Suppressor macrophage treated with lipopolysaccharide for 4 hours (primary cell): Measurements from ENCODE around the gene STX10.

Experiments
- DNase-seq: peaks from one replicate; pipeline ENCODE4 v3.0.0-alpha.2; 2020

Gene STX10

DNA sequence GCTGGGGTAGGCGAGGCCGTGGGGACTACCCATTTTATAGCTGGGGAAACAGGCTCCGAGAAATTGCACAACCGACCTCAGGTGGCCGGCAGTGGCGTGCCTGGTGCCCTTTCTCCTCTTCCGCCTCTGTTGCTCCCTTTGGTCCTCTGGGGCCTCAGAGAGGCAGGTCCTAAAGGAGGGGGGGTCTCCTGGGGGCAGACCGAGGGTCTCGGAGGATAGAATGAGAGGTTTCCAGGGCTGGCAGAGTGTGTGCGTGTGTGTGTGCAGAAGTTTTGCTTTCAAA is 11.3 kb downstream of the STX10 start:
- no peak for DNase-seq

DNA sequence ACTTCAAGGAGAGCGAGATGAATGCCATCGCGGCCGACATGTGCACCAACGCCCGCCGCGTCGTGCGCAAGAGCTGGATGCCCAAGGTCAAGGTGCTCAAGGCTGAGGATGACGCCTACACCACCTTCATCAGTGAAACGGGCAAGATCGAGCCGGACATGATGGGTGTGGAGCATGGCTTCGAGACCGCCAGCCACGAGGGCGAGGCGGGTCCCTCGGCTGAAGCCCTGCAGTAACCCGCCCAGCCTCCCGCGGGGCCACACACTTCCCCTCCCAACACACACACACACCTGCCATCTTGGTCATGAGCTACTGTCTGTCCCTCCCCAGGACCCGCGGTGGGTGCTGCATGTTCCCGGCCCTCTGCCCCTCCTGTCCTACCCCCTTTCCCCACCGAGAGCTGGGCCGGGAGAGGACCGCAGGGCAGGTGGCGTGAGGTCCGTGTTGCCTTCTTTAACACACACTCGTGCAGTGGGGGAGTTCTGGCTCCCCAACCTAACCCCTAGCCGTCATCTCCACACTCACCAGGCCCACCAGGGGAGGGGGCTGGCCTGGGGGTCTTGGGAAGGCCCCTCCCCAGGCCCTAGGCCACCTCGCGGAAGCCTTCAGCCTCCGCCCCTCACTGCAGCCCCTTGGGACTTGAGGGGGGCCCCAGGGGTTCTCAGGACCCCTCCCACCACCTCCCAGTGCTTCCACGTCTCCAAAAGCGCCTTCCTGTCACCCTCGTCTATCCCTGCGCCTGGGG is 11.8 kb downstream of the STX10 start:
- no peak for DNase-seq

DNA sequence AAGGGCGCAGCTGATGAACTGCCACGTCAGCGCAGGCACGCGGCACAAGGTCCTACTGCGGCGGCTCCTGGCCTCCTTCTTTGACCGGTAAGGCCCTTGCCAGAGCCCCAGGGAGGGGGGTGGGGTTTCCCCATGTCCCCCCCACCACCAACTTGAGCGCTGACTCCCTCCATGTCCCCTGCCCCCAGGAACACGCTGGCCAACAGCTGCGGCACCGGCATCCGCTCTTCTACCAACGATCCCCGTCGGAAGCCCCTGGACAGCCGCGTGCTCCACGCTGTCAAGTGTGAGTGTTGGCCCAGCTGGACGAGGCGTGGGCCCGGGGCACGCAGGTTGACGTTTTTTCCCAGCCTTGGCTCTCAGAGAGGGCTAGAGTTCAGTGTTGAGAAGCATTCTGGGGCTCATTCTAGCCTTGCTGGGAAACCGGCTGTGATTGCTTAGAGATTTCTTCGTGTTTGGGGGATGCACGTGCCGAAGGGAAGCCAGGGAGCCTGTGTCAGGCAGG is 12.8 kb downstream of the STX10 start:
- no peak for DNase-seq

DNA sequence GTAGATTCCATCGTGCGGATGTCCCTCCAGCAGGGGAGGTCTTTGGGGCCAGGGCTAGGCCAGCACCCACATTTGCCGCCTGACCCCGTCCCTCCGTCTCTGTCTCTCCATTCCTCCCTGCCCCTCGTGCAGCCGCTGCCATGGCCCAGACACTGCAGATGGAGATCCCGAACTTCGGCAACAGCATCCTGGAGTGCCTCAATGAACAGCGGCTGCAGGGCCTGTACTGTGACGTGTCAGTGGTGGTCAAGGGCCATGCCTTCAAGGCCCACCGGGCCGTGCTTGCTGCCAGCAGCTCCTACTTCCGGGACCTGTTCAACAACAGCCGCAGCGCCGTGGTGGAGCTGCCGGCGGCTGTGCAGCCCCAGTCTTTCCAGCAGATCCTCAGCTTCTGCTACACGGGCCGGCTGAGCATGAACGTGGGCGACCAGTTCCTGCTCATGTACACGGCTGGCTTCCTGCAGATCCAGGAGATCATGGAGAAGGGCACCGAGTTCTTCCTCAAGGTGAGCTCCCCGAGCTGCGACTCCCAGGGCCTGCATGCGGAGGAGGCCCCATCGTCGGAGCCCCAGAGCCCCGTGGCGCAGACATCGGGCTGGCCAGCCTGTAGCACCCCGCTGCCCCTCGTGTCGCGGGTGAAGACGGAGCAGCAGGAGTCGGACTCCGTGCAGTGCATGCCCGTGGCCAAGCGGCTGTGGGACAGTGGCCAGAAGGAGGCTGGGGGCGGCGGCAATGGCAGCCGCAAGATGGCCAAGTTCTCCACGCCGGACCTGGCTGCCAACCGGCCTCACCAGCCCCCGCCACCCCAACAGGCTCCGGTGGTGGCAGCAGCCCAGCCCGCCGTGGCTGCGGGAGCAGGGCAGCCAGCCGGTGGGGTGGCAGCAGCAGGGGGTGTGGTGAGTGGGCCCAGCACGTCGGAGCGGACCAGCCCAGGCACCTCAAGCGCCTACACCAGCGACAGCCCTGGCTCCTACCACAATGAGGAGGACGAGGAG is 14.8 kb downstream of the STX10 start:
- DNase-seq: no peak

DNA sequence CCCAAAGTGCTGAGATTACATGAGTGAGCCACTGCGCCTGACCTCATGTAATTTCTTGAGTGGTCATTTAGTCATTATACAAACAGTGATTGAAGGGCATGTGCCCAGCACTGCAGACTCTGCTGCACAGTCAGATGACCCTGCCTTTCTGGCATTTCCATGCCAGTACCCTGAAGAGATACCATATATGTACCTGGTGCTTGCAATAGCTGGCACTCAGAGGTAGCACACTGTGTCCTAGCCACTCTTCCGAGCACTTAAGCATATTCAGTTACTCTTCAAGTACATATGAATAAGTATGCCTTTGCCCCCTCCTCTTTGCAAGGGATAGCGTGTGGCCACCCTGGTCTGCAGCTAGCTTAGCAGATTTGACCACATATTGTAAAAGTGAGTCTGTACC is 15.5 kb downstream of the STX10 start:
- no peak for DNase-seq

DNA sequence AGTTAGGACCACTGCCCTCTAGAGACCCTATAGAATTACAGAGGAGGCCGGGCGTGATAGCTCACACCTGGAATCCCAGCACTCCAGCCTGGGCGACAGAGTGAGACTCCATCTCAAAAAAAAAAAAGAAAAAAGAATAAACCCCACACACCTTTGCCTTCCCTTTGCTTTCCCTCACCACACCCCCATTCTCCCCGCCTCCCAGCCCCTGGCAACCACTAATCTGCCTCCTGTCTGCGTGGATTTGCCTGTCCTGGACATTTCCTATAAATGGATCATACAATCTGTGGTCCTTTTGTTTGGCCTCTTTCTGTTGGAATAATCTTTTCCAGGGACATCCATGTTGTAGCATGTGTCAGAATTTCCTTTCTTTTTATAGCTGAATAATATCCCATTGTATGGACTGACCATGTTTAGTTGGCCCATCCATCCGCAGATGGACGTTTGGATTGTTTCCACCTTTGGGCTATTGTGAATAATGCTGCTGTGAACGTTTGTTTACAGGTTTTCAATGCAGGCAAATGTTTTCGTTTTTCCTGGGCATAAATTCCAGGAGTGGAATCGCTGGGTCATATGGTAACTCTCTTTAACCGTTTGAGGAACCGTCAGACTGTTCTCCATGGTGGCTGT is 16.8 kb downstream of the STX10 start:
- DNase-seq: no peak

DNA sequence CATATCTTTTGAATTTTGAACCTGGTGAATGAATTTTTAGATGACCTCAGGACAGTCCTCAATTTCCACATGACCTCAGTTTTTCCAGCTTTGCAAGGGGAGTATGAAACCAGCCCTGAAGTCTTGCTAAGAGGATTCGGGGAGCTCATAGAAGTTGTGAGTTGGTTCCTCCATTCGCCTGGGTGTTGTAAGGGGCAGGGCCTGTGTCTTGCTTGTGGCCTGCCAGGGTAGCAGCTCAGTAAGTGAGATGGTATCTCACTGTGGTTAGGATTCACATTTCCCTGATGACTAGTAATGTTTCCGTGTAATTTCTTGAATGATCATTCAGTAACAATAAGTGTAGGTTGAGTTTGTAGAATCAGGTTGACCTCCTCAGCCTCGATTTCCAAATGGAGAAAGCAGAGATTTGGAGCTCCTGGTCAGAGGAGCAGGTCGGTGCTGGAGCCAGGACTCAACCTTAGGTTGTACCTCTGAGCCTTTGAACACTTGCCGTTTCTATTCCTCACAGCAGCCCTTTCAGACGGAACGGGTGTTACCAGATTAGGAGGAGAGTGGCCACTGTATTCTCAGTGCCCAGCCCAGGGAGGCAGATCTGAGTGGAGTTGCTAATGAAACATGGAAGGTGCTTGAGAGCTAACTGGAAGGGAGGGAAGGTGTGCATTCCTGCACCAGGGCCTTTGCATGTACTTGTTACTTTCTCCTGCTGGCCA is 17.5 kb downstream of the STX10 start:
- DNase-seq: no peak

DNA sequence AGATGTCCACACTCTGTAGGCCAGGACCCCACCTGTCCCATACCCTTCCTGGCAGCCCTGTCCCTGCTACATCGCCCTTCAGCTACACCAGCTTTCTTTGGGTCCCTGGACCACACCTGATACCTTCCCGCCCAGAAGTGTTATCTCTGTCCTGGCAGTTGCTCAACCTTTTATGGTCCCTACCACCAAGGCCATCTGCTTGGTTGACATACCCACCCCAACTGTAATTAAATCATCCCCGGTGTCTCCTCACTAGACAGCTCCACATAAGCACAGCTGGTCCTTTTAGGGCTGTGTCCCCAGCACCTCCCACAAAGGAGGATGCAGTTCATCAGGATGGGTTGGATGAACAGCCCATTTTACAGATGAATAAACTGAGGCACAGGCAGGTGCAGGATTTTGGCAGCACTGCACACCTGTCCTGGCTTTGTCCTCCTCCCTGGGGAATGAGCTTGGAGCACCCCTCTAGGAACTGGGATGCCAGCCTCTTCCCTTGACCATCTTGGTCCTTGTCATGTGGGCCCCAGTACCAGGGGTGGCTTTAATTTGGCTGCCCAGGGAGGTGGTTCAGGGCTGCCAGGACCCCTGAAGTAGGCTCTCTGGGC is 19.2 kb downstream of the STX10 start:
- DNase-seq: no peak

DNA sequence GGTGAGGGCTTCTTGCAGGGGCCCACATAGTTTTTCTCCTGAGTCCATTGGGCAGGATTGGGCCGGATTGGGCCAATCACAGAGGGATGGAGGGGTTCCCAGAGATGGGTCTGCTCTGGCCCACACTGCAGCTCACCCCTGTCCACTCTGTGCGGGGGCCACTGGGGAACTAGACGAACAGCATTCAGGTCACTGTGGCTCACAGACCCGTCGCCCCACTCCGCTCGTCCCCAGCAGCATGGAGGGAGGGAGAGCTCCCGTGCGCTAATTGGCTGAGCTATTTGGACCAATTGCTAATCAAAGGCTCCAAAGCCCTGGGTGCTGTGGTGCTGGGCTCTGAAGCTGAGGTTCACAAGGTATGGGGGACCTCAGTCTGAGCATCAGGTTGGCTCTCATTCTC is 20.8 kb downstream of the STX10 start:
- no peak for DNase-seq

DNA sequence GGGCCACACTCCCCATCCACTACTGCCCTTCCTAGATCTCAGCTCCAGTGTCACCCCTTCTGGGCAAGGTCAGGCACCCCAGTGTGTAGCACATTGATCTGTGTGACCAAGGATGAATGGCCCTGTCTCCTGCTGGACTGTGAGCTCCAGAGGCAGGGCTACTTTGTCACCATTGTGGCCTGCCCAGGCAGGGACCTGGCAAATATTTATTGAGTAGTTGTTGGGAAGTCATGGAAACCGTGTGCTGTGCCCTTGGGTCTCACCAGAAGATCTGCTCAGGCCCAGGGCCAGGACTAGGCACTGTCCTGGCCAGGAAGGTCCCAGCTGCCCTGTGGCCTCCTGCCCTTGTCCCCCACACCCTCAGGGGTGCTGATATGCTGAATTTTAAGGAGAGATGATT is 21.6 kb downstream of the STX10 start:
- DNase-seq: no peak

DNA sequence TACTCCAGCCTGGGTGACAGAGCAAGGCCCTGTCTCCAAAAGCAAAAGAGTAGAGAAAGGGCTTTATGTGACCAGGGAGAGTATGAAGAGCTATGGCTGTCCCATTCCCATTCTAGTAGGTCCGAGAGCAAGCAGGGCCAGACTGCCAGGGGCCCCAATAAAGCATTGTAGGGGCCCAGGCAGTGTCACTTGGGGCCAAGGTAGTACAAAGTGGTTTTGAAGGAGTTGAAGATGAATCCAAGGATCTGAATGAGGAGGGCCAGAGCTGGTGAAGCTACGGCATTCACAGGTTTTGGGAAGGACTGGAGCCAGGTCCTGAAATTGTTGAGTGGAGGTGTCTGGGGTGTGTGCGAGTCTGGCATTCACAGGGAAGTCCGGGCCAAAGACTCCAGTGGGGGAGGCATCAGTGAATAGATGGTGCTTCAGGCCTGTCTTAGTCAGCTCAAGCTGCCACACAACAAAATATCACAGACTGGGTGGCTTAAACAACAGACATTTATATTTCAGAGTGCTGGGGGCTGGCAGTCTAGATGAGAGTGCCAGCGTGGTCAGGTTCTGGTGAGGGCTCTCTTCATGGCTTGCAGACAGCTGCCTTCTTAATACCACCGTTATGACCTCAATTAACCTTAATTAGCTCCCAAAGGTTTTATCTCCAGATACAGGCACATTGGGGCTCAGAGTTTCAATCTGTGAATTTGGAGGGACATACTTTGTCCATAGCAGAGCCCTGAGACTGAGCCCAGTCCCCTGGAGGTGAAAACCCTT is 22.2 kb downstream of the STX10 start:
- DNase-seq: no peak

DNA sequence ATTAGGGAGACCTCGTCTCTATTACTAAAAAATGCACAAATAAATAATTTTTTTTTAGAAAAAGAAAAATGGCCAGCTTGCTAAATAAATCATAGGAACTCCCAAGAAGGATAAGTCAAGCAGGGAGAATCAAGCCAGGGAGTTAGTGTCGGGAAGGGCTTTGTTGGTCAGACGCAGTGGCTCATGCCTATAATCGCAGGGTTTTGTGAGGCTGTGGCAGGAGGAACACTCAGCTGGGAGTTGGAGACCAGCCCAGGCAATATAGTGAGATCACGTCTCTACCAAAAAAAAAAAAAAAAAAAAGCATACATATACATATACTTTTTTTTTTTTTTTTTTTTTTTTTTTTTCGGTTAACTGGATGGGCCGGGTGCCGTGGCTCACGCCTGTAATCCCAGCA is 23.1 kb downstream of the STX10 start:
- DNase-seq: no peak

DNA sequence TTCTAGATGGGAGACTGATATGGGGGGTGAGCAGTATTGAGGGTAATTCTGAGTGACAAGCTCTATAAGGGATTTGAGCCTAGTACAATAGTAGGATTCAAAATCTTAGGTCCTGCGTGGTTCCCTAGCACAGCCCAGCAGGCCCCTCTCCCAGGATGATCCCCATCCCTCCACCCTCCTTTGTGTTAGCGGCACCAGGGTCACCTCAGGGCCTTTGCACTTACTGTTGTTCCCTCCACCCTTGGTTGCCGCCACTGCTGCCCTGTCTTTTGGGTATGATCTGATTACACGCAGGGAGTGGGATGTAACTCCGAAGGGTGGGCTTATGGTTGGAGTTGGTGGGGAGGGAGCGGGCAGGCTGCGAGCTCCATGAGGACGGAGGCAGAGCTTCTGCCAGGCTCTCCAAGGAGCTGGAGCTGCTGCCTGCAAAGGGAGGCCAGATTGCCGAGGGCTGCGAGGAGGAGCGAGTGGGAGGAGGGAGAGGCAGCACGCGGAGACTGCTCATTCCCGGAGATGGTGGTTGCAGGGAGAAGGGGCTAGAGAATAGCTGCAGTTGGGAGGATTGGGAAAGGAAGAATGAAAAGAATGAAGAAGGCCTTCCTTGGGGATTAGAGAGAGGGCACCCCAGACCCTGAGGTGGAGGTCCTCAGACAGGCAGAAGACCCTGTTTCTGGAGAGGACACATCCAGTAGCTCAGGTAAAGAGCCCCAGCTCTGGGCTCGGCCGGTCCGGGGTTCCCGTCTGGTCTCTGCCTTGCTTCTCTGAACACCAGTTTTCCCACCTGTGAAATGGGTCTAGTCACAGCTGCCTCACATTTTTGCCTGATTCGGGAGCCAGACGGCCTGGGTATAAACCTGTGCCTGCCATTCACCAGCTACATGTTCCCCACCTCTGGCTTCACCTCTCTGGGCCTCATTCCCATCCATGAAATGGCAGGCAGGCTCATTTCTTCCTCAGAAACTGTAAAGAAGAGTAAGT is 26.9 kb downstream of the STX10 start:
- DNase-seq: no peak

DNA sequence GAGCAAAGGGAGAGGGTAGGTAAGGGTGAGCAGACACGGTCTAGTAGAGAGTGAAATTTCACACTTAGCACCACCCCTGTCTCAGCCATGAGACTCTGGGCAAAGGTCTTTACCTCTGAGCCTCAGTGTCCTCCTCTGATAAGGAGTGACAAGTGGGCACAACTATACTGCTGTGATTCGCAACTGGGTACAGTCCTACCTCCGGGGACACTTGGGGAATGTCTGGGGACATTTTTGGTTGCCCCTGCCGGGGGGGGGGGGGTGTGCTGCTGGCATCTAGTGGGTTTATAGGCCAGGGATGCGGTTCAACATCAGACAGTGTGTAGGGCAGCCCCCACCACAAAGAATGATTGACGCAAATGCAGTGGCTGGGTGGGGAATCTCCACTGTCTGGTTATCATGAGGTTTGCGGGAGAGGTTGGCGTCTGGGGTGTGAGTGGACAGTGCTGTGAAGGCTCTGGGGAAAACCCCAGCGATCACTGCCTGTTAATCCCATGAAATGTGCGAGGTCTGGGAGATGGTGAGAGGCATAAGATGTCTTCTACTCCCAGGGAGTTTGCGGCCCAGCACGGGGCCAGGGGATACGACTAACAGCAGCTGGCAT is 27.8 kb downstream of the STX10 start:
- no peak for DNase-seq

DNA sequence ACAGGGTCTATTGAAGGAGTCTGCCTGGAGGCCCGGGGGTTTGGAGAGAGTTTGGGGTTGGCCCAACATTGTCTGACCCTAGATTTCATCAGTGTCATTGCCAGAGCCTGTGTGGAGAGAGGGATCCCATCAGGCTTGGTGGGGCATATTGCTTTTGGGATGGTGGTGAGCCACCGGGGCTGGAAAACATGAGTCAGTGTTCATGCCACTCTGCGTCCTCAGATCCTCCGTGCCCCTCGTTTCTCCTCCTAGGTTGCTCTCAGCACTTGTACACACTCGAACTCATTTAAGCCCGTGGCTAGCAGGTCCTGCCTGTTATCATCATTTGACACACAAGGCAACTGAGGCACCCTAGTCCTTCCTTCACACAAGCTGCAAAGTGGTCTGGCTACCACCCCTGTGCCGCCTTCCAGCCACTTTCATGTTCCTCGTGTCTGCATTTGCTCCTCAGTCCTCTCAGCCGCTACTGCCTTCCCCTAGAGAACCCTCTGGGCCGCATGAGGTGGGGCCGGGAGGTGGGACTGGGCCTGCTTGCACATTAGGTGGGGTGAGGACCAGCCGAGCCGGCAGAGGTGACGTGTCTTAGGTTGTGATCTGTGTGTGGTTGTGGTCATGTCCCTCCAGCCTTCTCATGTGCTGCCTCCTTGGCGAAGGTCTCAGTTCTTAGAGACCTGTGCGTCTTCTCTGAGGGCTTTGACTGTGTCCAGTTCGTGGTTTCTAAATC is 28.5 kb downstream of the STX10 start:
- no peak for DNase-seq

DNA sequence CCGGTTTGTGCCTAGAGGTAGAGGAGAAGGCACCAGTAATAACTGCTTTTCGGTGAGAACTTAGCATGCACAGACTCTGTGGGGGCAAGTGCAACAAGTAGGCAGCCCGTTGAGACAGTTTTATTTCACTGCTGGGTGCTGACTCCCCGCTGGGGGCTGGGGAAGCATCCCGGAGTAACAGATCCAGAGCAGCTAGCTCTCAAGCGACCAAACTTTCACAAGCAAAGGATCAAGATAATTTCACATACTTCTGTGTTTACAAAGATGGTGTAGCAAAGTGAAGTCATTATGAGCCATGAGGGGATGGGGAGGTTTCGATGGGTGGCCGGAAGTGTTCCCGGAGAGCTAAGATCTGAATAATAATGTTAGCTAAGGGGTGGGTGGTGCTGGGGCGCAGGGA is 29.4 kb downstream of the STX10 start:
- no peak for DNase-seq

DNA sequence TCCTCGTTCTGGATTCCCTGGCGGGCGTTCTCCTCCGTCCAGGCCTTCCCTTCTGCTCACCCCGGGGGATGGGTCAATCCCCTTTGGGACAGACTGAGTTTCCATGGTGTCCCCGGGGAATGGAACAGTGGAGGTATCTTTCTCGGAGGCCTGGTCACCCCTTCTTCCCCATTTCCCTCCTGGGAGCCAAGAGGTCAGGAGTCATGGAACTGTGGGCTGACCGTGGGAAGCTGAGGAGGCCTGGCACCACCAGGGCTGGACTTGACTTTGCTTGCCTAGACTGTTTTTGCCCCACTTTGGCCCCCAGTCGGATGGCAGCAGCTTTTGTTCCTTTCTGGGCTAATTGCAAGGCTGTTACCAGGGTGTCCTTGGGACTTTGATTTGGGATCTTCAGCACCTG is 30.1 kb downstream of the STX10 start:
- no peak for DNase-seq

DNA sequence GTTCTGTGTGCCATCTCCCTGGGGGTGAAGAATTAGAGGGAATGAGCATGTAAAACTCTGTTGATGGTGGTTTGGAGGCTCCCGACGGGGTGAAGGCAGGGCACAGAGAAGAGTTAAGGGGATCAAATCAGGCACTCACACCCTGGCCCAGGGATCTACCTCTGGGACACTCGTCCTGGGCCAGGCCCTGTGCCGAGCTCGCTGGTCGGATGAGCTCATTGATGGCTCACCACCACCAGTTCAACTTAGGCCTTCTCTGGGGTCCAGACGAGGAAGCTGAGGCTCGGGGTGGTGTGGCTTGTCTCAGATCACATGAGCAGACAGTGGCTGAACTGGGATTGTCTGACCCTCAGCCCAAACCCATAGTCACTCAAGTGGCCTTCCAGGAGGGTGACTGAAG is 30.5 kb downstream of the STX10 start:
- peak; percentile 76 for DNase-seq

DNA sequence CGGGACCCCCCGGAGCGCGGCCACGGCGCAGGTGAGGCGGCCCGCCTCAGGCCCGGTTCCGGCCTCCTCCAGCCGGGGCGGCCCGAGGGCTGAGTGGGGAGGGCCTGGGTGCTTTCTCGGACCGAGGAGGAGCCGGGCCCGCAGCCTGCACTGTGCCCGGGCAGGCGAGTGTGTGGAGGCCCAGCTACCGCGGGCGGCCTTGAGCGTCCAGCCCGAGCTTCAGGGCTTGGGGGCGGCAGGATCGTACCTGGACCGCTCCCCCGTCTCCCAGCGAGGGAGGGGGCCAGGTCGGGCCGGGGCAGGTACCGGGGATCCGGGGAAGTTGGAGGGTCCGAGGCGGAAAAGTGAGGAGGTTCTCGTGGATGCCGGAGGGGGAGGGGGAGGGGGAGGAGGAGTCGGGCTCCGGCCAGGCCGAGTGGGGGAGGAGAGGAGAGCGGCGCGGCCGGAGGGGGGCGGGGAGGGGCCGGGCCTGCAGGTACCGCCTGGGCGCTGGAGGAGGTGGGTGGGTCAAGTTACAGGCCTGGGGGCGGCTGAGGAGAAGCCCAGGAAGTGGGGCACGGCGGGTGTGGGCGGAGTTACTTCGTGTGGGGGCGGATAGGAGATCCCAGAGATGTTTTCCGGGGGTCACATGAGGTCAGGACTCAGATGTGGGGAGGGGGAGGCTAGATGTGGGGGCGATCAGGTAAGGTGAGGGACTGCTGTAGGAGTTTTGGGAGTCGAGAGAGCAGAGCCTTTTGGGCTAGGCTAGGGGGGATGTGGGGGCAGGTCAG is 31.6 kb downstream of the STX10 start:
- no peak for DNase-seq
